HFF-Myc (cell line): ENCODE data around the gene FOXRED1.

Experiments used
- DNase-seq: peaks from one replicate; pipeline ENCODE4 v3.0.0-alpha.2; 2011; ENCODE audit warnings: low read depth; ENCODE audit errors: extremely low read depth
- H3K4me3 ChIP-seq: replicated peaks from 2 replicates; pipeline ENCODE4 v1.5.1; 2011; ENCODE audit warnings: low read depth, mild to moderate bottlenecking, control low read depth, low read length
- TF ChIP-seq, protein P1 (sequence below): IDR thresholded peaks from 2 replicates; pipeline ENCODE4 v1.5.1; 2012; ENCODE audit warnings: mild to moderate bottlenecking, low read depth, low read length, control low read depth; ENCODE audit errors: missing control alignments

FOXRED1 gene

GRCh38 chr11:126317756-126318573, 49.0 kb downstream of the FOXRED1 start:
- peak; percentile 65 for DNase-seq
- TF ChIP-seq, protein P1, sequence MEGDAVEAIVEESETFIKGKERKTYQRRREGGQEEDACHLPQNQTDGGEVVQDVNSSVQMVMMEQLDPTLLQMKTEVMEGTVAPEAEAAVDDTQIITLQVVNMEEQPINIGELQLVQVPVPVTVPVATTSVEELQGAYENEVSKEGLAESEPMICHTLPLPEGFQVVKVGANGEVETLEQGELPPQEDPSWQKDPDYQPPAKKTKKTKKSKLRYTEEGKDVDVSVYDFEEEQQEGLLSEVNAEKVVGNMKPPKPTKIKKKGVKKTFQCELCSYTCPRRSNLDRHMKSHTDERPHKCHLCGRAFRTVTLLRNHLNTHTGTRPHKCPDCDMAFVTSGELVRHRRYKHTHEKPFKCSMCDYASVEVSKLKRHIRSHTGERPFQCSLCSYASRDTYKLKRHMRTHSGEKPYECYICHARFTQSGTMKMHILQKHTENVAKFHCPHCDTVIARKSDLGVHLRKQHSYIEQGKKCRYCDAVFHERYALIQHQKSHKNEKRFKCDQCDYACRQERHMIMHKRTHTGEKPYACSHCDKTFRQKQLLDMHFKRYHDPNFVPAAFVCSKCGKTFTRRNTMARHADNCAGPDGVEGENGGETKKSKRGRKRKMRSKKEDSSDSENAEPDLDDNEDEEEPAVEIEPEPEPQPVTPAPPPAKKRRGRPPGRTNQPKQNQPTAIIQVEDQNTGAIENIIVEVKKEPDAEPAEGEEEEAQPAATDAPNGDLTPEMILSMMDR, result no peak

DNA sequence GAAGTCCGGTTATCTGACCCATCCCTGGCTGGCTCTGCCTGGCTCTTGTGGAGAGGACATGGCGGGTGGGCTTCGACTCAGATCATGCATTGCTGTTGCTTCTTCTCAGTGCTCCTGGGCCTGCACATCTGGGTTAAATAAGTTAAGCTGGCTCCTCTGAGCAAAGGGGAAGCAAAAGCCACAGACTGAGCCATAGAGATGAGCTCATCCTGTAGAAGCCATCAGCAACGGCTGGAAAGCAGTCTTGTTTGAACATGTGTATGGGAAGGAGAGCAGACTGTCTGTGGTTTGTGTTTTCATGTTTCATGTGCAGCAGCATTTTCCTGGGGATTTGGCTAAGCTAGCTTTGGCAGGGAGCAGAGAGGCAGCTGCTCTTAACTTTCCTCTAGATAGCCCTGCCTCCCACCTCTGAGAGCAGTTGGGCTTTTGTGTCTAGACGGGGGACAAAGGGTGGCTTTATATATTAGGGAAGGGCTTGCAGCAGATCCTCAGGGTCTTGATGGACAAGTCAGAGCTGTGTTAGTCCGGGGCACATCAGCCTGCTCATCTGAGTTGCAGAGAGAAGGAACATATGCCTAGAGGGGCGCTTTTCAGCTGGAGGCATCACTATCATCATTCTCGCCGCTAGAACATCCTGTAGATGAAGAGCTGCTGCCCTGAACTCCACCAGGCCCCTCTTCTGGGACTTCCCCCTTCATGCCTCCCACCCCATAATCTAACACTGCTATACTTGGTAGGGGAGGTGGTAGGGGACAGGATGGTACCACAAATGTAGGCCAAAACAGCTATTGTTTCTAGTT, 49.8 kb downstream of the FOXRED1 start:
- peak overlapping the region; percentile 24 for H3K4me3 ChIP-seq
- peak; percentile 93 for DNase-seq
- TF ChIP-seq, protein P1, result no peak

More at GRCh38 chr11:126317756-126318573, 49.0 kb downstream of the FOXRED1 start:
- peak overlapping the region; percentile 24 for H3K4me3 ChIP-seq

DNA sequence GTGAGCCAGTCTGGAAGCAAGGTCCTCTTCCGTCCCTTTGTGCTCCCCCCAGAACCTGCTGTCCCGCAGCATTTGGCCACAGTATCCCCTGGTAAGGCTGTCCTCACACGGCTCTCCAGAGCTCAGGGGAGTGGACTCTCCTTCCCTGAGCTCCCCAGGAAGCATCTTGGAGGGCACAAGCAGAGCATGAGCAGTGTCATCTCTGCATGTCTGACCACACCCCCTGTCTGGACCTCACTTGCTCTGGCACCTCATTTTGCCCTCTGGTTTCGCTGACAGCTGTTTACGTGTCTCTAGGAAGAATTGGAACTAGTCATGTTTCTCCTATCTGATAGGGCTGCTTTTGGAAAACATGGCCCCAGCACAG, 50.4 kb downstream of the FOXRED1 start:
- TF ChIP-seq, protein P1, result no peak
- peak overlapping the region; percentile 24; the same call in 1 of the 2 replicates for H3K4me3 ChIP-seq
- DNase-seq, result no peak

- TF ChIP-seq, protein P1, result no peak
- no peak overlapping the region for H3K4me3 ChIP-seq
- no peak for DNase-seq
Measured at GRCh38 chr11:126322996-126323395, 54.0 kb downstream of the FOXRED1 start.

DNA sequence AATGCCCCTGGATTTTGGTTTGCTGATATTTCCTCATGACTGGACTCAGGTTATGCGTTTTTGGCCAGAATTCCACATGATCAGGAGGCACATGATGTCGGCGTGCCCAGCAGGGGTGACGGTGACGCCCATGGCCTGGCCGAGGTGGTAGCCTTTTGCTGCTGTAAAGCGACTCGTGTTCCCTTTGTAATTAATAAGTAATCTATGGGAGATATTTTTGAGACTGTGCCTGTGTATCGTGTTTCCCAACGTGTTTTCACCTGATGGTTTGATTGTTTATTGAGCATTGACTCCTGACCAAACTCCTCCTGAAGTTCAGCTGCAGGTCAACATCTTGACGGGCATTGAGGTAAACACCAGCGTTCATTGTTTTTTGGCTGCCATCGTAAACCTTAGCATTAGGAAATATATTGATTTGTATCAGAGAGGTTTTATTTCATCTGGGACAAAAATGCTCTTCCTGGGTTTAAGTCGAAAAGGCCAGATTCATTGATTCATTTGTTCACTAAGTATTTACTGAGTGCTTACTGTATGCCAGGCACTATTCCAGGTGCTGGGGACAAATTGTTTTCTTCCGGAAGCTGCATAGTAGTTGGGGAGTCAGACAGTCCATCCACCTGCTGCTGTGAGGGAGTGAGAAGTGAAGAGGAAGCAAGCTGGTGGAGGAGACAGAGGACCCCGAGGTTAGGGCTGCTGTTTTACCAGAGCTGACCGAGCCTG, 58.5 kb downstream of the FOXRED1 start:
- DNase-seq, result no peak
- TF ChIP-seq, protein P1, result no peak
- H3K4me3 ChIP-seq, result no peak overlapping the region
